Astrocyte of the spinal cord (primary cell): ENCODE data around the gene GGN.
A peak's percentile ranks its signal among the peaks of the same experiment; 100 is the strongest.
"Not testable (repeated sequence)": the region's sequence is repeated elsewhere in the genome, so short reads cannot be mapped to it uniquely, and the experiment has no call there.

ENCODE experiments used
- DNase-seq: peaks from one replicate; pipeline ENCODE4 v3.0.0; 2011; ENCODE audit warnings: low read depth, low spot score
- H3K4me3 ChIP-seq: 2 replicates; pipeline ENCODE4 v1.5.1; 2011; ENCODE audit warnings: low read depth, mild to moderate bottlenecking, low read length, moderate library complexity
- CTCF ChIP-seq: IDR thresholded peaks from 2 replicates; pipeline ENCODE4 v1.5.1; 2012; ENCODE audit warnings: low read depth, mild to moderate bottlenecking, low read length, inconsistent platforms
- in situ Hi-C: cut with HindIII; loops from 2 replicates; pipeline ENCODE4 v1.10.0; 2017; ENCODE audit warnings: low sequenced_read_pairs

Gene GGN

GRCh38 chr19:38351865-38352395 lies 35.9 kb downstream of the GGN start:
- DNase-seq: no peak
- TF ChIP-seq CTCF: no peak
- H3K4me3 ChIP-seq: no peak overlapping the region
- in situ Hi-C loops: no loop called here

GRCh38 chr19:38350883-38351282 lies 37.0 kb downstream of the GGN start:
- TF ChIP-seq CTCF: no peak
- DNase-seq: no peak
- in situ Hi-C loops: no loop called here
- H3K4me3 ChIP-seq: no peak overlapping the region

- no peak for TF ChIP-seq CTCF
- no peak overlapping the region for H3K4me3 ChIP-seq
- no peak for DNase-seq
- in situ Hi-C loops: no loop called here
Observed at GRCh38 chr19:38346837-38347236, 41.0 kb downstream of the GGN start.

- H3K4me3 ChIP-seq: no peak overlapping the region
- DNase-seq: no peak
- in situ Hi-C loops: no loop called here
- no peak for TF ChIP-seq CTCF
Observed at GRCh38 chr19:38340927-38341326, 46.9 kb downstream of the GGN start.

GRCh38 chr19:38339011-38339410 lies 48.8 kb downstream of the GGN start:
- H3K4me3 ChIP-seq, in situ Hi-C loops, DNase-seq: not testable (repeated sequence)

GRCh38 chr19:38337360-38337653 lies 50.5 kb downstream of the GGN start:
- no peak for DNase-seq
- no peak for TF ChIP-seq CTCF
- peak overlapping the region; percentile 55 for H3K4me3 ChIP-seq
- in situ Hi-C loops: no loop called here

GRCh38 chr19:38336638-38337359 lies 51.0 kb downstream of the GGN start:
- H3K4me3 ChIP-seq: peak overlapping the region; percentile 55
- in situ Hi-C loops: no loop called here
- no peak for TF ChIP-seq CTCF
- peak; percentile 92 for DNase-seq
